Measurements from ENCODE around the gene CTDP1. TPM values are rescaled to one million over a fixed set of nuclear protein-coding genes. Genes with fewer than 3 reads are reported as not detected.

CTDP1 gene
- total RNA-seq, 1 experiment from 2014 or later = 33.7 TPM

- no peak overlapping the region for H2BK20ac ChIP-seq (ENCODE audit: low read depth, low read length, poor library complexity, severe bottlenecking)
- H4K8ac ChIP-seq (replicated peaks; ENCODE audit: insufficient read length, low read depth, low read length) = no peak overlapping the region
- Mint-ChIP-seq H3K4me1 (no peaks in the 10 kb centered on the region; a peak in 1 of 4 replicates), H3K4me3 (no peak overlapping the region), H3K36me3 (ENCODE audit: insufficient read depth in 1 of 3, low read depth in 3 of 3) (peaks cover 0 to 9% (median 6%) of the 10 kb centered on the region in 3 experiments; a peak in 4 of 7 replicates), H3K27me3 (ENCODE audit: low read depth) (peaks cover 3% of the 10 kb centered on the region), H3K27ac (no peak overlapping the region), H3K9me3 (peaks cover 11 to 17% of the 10 kb centered on the region in 2 experiments)
- H3K56ac ChIP-seq (ENCODE audit: insufficient read length, low read depth, low read length) = no peak overlapping the region
- no peaks in the 10 kb centered on the region for H3K79me1 ChIP-seq (ENCODE audit: insufficient read depth, low read depth, low read length, poor library complexity, severe bottlenecking)
- TF ChIP-seq, protein P1, sequence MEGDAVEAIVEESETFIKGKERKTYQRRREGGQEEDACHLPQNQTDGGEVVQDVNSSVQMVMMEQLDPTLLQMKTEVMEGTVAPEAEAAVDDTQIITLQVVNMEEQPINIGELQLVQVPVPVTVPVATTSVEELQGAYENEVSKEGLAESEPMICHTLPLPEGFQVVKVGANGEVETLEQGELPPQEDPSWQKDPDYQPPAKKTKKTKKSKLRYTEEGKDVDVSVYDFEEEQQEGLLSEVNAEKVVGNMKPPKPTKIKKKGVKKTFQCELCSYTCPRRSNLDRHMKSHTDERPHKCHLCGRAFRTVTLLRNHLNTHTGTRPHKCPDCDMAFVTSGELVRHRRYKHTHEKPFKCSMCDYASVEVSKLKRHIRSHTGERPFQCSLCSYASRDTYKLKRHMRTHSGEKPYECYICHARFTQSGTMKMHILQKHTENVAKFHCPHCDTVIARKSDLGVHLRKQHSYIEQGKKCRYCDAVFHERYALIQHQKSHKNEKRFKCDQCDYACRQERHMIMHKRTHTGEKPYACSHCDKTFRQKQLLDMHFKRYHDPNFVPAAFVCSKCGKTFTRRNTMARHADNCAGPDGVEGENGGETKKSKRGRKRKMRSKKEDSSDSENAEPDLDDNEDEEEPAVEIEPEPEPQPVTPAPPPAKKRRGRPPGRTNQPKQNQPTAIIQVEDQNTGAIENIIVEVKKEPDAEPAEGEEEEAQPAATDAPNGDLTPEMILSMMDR (conservative IDR thresholded peaks at IDR 0.05) = no peak
- H3K23ac ChIP-seq (ENCODE audit: insufficient read length, low read depth, low read length) = no peak overlapping the region
- H3K14ac ChIP-seq (ENCODE audit: insufficient read depth, low read length) = no peak overlapping the region; the same call in 1 of the 2 replicates
- H3K18ac ChIP-seq (ENCODE audit: insufficient read length, low read depth, low read length) = no peak overlapping the region
- H2AK5ac ChIP-seq (ENCODE audit: insufficient read length, low read length) = no peak overlapping the region
- no peak overlapping the region for H2BK12ac ChIP-seq (ENCODE audit: insufficient read length, low read depth, low read length)
- H4K5ac ChIP-seq (ENCODE audit: insufficient read length, low read depth, low read length) = no peak overlapping the region
- no peak for DNase-seq
- H3K27ac ChIP-seq (ENCODE audit: insufficient read length, low read depth, low read length) = no peak overlapping the region
- H2BK5ac ChIP-seq (ENCODE audit: insufficient read length, low read length) = no peak overlapping the region
- no peaks in the 10 kb centered on the region for H3K23me2 ChIP-seq (ENCODE audit: insufficient read length, low read depth, low read length, poor library complexity, severe bottlenecking)
- no peaks in the 10 kb centered on the region for H3K9me3 ChIP-seq (ENCODE audit: control insufficient read depth, low read depth, low read length)
- H3K27me3 ChIP-seq (ENCODE audit: insufficient read depth, low read length) = no peaks in the 10 kb centered on the region
- no peaks in the 10 kb centered on the region for H3K79me2 ChIP-seq (ENCODE audit: insufficient read depth, low read length)
- no peak overlapping the region for H2BK120ac ChIP-seq (ENCODE audit: low read depth, low read length, poor library complexity, severe bottlenecking)
- H4K91ac ChIP-seq (ENCODE audit: insufficient read length, low read depth, low read length) = no peak overlapping the region
- no peak overlapping the region for H2BK15ac ChIP-seq (ENCODE audit: low read depth, low read length)
- H4K20me1 ChIP-seq (ENCODE audit: control insufficient read depth, insufficient read depth, insufficient read length) = peaks cover 6% of the 10 kb centered on the region
- no peak overlapping the region for H3K4me2 ChIP-seq (ENCODE audit: insufficient read depth, insufficient read length, low read length)
- no peaks in the 10 kb centered on the region for H3K4me1 ChIP-seq (ENCODE audit: insufficient read depth, low read length)
- no peak overlapping the region for H3T11ph ChIP-seq (ENCODE audit: low read length)
- H3K9ac ChIP-seq (ENCODE audit: extremely low read depth, insufficient read length, low read length) = no peak overlapping the region
- H3K4ac ChIP-seq (ENCODE audit: low read depth, low read length) = no peak overlapping the region
- H2AFZ ChIP-seq (ENCODE audit: low read length) = no peak overlapping the region
- no CpG with 5 or more reads among the region's 14 CpGs for WGBS (ENCODE audit: extremely low coverage, insufficient read length, low lambda C conversion rate)
Observed at GRCh38 chr18:79632765-79633164, 46.8 kb upstream of the CTDP1 start.

Data from H9 (cell line).